Fibroblast of gingiva (primary cell): ENCODE measurements around the gene APOE.
A peak's percentile ranks its signal among the peaks of the same experiment; 100 is the strongest.

Experiments used
- DNase-seq: peaks from one replicate; pipeline ENCODE4 v3.0.0-alpha.2; 2011; ENCODE audit warnings: low read depth

APOE gene

DNA sequence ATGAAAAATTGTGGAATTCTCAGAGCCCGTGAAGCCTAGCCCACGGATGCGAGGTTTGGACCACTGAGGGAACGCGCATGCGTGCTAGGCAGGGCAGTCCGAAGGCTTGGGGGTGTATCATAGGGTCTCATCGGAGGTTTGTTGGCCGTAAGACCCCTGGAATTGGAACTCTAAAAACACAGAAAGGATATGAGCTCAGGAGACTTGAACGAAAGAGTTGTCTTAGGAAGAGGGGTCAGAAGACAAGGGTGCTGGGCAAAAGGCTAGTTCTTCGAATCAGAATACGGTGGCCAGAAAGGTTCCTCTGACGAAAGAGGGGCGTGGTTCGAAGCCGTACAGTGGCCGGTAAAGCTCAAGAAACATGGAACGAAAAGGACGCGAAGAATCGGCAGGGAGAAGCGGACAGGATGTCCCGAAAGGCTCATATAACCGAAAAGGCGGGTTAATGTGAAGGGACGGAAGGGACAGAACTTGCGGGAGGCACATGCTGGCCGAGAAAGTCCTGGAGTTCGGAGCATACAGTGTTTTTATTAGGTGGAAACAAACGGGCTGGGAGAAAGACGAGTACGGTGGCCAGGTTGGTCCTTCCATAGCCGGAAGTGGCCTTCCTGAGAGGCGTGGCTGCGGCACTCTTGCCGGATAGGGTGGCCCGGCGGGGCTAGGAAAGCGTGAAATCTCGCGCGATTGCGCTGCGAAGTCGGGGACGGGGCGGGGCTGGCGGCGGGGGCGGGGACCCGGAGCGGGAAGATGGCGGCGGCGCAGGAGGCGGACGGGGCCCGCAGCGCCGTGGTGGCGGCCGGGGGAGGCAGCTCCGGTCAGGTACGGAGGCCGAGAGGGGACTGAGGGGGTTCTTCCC is 49.3 kb downstream of the APOE start, which contains the start of gene CLPTM1:
Gene CLPTM1 (plus strand): TSS at position 732 of the 856 bp plus-strand sequence. CDS start 16 bp downstream, at position 748.
- peak; percentile 97 for DNase-seq

DNA sequence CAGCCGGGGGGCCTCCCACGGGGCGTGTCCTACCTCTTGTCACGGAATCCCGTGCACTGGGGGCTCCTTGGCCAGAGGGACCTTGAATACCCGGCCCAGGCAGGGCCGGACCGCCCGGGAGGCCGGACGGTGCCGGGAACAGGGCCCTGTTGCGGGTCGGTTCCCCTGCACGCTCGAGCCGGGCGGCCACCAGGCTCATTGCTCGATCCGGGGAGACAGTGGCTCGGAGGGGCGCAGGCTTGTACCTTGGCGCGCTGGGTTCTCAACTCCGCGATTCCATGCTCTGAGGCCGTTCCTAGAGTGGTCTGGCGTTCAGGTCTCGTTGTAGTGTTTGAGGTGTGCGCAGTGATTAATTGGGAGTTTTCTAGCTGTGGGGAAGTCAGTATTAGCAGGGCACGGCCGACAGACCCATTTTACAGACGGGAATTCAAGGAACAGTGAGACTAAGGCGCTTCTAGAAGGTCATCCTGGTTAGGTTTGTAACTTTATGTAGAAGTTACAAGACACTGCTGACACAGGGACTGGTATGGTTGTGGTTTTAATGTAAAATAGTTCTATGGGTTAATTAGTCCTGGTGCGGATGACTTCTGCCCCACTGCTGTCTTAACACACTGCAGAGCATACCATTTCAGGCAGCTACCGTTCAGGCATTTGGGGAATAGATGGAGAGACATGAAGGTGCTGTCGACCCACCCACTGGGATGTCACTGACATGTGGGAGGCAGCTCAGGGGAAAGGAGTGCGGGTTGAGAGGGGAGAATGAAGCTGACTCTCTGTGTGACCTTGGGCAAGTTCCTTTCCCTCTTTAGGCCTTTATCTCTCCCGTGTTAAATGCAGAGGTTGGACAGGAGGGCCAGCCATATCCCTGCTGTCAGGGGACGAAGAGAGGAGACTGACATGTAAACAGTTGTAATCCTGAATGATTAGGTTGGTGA is 50.2 kb downstream of the APOE start:
- no peak for DNase-seq

- no peak for DNase-seq
These were observed 51.9 kb downstream of the APOE start for GRCh38 chr19:44957526-44957925.

DNA sequence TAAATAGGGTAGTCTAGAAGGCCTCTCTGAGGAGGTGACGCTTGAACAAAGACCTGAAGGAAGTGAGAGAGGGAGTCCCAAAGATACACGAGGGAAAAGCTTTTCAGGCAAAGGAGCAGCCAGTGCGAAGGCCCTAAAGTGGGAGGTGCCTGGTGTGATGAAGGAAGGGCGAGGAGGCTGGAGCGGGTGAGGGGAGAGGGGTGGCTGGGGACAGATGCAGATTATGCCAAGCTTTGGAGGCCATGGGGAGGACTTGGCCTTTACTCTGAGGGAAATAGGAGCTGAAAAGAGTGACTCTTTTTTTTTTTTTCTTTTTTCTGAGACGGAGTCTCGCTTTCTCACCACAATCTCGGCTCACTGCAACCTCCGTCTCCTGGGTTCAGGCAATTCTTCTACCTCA is 52.5 kb downstream of the APOE start:
- no peak for DNase-seq
